ENCODE measurements around the gene ITGA5. TPM values are rescaled to one million over a fixed set of nuclear protein-coding genes. Genes with fewer than 3 reads are reported as not detected.

Gene ITGA5
- total RNA-seq, 1 experiment from 2014 or later: 75.8 TPM

DNA sequence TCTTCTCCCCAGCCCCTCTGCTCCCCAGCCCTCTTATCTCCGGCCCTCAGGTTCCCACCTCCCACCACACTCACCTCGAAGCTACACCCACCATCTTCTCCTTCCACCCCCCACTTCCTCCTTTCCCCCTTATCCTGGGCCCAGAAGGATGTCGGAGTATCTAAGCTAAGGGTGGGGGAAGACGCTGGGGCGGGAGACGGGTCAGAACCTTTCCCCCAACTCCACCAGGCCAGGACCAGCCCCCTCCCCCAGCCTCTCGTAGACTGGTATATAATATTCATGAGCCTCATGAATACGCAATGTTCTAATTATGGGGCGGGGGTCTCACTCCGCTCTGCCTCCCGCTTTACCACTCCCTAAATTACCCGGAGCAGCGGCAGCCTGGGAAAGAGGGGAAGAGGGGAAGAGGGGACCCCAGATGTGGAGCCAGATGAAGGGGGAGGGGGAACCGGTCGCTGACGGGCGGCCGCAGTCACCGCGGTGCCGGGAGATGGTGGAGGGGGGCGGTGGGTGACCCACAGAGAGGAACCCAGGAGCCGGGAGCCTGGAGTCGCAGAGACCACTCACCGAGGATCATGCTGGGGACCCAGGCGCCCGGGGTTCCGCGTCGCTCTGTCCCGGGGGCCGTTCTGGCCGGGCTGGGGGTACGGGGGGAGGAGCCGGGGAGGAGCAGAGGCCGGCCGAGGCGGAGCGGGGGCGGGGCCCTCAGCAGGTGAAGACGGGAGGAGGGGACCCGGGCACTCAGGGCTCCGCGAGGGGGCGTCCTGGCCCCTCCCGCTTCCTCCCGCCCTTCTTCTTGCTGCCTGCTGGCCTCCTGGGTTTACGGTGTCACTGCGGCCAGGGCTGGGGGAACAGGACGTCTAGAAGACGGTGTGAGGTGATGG is 28.2 kb downstream of the ITGA5 start:
- CTCF ChIA-PET: interaction anchor here (0.6 to 1.1 kb wide), 3 partner anchors 20 to 52 kb away, joined by 3 to 6 read pairs (median 5); no protein-coding TSS in a partner anchor
- no TSS peak for BruUV-seq (replicated peaks)
- POLR2A ChIA-PET: no interaction called here

DNA sequence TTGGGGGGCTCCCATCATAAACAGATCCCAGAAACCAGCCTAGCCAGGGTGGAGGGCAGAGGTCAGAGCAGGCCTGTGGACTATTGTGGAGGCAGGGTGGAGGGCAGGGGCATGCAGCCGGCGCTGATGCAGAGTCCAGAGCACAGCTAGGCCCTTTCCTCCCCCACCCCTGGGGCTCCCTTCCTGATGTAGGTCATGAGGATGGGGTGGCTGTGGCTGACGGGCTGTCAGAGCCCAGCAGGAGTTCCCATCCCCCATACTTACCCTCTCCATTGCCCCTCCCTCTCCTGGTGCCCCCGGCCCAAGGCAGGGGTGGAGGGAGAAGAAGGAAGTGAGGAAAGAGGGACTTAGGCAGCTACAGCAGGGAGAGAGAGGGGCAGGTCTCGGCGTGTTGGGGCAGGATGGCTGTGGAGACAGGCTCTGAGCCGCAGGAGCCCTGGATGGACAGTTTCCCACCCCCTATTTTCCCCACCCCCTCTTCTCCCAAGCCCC is 28.8 kb downstream of the ITGA5 start:
- H3K4me1 ChIP-seq (ENCODE audit: control insufficient read depth, insufficient read depth, low read length): no peaks in the 10 kb centered on the region; the same call in none of the 2 replicates
- H3K36me3 ChIP-seq (ENCODE audit: control insufficient read depth, insufficient read depth, low read length): no peaks in the 10 kb centered on the region
- DNase-seq (ENCODE audit: low read depth, low spot score) (no peak), ATAC-seq (no peak)
- no peaks in the 10 kb centered on the region for H3K9me3 ChIP-seq (ENCODE audit: control insufficient read depth, insufficient read depth, low read depth, low read length)
- in situ Hi-C loops (cut with HindIII; ENCODE audit: low pct_unique_long_range_greater_than_20kb, low sequenced_read_pairs) (no loop called here), intact Hi-C loops (cut with micrococcal nuclease; ENCODE audit: unreplicated experiment) (no loop called here)
- ChIA-PET POLR2A (no interaction called here), CTCF (interaction anchor here (1.1 kb wide), 1 partner anchor 19 kb away, joined by 3 read pairs; no protein-coding TSS in a partner anchor)
- no TSS peak for BruUV-seq (replicated peaks)
- no peak overlapping the region for H3K4me3 ChIP-seq (ENCODE audit: low read depth in 2 of 2, low read length in 2 of 2)
- TF ChIP-seq SIN3A (IDR thresholded peaks at IDR 0.05; ENCODE audit: borderline replicate concordance, insufficient read depth, low read depth, low read length) (no peak), TCF7L2 (IDR thresholded peaks at IDR 0.05; ENCODE audit: low read depth, low read length) (no peak), POLR2AphosphoS5 (IDR thresholded peaks at IDR 0.05; ENCODE audit: low read depth, low read length) (no peak)
- TF ChIP-seq, protein P1, sequence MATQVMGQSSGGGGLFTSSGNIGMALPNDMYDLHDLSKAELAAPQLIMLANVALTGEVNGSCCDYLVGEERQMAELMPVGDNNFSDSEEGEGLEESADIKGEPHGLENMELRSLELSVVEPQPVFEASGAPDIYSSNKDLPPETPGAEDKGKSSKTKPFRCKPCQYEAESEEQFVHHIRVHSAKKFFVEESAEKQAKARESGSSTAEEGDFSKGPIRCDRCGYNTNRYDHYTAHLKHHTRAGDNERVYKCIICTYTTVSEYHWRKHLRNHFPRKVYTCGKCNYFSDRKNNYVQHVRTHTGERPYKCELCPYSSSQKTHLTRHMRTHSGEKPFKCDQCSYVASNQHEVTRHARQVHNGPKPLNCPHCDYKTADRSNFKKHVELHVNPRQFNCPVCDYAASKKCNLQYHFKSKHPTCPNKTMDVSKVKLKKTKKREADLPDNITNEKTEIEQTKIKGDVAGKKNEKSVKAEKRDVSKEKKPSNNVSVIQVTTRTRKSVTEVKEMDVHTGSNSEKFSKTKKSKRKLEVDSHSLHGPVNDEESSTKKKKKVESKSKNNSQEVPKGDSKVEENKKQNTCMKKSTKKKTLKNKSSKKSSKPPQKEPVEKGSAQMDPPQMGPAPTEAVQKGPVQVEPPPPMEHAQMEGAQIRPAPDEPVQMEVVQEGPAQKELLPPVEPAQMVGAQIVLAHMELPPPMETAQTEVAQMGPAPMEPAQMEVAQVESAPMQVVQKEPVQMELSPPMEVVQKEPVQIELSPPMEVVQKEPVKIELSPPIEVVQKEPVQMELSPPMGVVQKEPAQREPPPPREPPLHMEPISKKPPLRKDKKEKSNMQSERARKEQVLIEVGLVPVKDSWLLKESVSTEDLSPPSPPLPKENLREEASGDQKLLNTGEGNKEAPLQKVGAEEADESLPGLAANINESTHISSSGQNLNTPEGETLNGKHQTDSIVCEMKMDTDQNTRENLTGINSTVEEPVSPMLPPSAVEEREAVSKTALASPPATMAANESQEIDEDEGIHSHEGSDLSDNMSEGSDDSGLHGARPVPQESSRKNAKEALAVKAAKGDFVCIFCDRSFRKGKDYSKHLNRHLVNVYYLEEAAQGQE (IDR thresholded peaks at IDR 0.05; ENCODE audit: insufficient read depth in 1 of 2, low read depth in 2 of 2, low read length in 1 of 2): no peak
- TF ChIP-seq, protein P2, sequence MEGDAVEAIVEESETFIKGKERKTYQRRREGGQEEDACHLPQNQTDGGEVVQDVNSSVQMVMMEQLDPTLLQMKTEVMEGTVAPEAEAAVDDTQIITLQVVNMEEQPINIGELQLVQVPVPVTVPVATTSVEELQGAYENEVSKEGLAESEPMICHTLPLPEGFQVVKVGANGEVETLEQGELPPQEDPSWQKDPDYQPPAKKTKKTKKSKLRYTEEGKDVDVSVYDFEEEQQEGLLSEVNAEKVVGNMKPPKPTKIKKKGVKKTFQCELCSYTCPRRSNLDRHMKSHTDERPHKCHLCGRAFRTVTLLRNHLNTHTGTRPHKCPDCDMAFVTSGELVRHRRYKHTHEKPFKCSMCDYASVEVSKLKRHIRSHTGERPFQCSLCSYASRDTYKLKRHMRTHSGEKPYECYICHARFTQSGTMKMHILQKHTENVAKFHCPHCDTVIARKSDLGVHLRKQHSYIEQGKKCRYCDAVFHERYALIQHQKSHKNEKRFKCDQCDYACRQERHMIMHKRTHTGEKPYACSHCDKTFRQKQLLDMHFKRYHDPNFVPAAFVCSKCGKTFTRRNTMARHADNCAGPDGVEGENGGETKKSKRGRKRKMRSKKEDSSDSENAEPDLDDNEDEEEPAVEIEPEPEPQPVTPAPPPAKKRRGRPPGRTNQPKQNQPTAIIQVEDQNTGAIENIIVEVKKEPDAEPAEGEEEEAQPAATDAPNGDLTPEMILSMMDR (IDR thresholded peaks at IDR 0.05): no peak
- no peaks in the 10 kb centered on the region for H3K27me3 ChIP-seq (ENCODE audit: control insufficient read depth, insufficient read depth, low read length)
- H3K27ac ChIP-seq (ENCODE audit: low read length): no peak overlapping the region

More for the DNA sequence above, 28.2 kb downstream of the ITGA5 start:
- DNase-seq (ENCODE audit: low read depth, low spot score): no peak
- H3K27me3 ChIP-seq (ENCODE audit: control insufficient read depth, insufficient read depth, low read length): no peaks in the 10 kb centered on the region
- H3K4me1 ChIP-seq (ENCODE audit: control insufficient read depth, insufficient read depth, low read length): no peaks in the 10 kb centered on the region; the same call in none of the 2 replicates
- in situ Hi-C loops (cut with HindIII; ENCODE audit: low pct_unique_long_range_greater_than_20kb, low sequenced_read_pairs) (no loop called here), intact Hi-C loops (cut with micrococcal nuclease; ENCODE audit: unreplicated experiment) (no loop called here)
- H3K9me3 ChIP-seq (ENCODE audit: control insufficient read depth, insufficient read depth, low read depth, low read length): no peaks in the 10 kb centered on the region
- H3K27ac ChIP-seq (ENCODE audit: low read length): no peak overlapping the region
- no peaks in the 10 kb centered on the region for H3K36me3 ChIP-seq (ENCODE audit: control insufficient read depth, insufficient read depth, low read length)
- peak overlapping the region; percentile 36 to 40 for H3K4me3 ChIP-seq (ENCODE audit: low read depth in 2 of 2, low read length in 2 of 2)
- TF ChIP-seq, protein P2 (IDR thresholded peaks at IDR 0.05): peak; percentile 60; the same call in 1 of the 2 replicates
- TF ChIP-seq POLR2AphosphoS5 (IDR thresholded peaks at IDR 0.05; ENCODE audit: low read depth, low read length): no peak
- ATAC-seq: peak; percentile 64

Measured in Panc1 (cell line).